HG03139 (cell line): ENCODE data around the gene FIBCD1.
"Not testable (repeated sequence)": the region's sequence is repeated elsewhere in the genome, so short reads cannot be mapped to it uniquely, and the experiment has no call there.

ENCODE experiments used
- ATAC-seq: cut with Tn5 transposase; IDR thresholded peaks from one replicate; pipeline ENCODE4 v1.9.1; 2021; ENCODE audit not compliant: unreplicated experiment

FIBCD1 gene

DNA sequence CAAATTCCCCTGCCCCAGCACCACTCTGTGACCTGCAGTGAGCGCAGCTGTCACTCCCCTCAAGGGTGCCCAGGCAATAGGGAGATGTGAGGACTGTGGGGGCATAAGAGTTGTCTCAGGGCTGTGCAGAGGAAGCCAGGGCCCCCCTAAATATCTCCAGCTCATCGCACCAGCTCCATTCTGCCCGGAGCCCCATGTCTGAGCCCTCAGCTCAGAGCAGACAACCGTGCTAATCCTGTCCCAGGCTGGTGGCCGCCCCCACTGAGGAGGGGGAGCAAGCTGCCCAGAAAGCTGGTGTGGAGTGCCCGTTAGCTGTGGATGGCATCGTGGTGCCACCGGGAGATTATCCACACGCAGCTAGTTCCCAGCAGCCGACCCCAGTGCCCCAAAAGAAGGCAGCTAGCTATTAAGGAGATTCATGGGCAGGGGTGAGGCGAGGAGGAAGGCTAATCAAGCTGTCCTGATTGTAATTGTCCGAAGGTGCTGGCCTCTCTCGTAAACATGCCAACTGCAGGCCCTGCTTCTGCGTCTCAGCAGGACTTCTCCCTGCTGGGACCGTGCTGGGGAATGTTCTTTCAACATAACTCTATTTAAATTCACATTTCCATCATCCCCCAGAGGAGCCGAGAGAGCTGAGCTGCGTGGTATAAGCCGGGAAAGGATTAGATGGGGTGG is 17.0 kb upstream of the FIBCD1 start:
- no peak for ATAC-seq

GRCh38 chr9:130954925-130955324 is 15.9 kb upstream of the FIBCD1 start:
- not testable (repeated sequence) for ATAC-seq

DNA sequence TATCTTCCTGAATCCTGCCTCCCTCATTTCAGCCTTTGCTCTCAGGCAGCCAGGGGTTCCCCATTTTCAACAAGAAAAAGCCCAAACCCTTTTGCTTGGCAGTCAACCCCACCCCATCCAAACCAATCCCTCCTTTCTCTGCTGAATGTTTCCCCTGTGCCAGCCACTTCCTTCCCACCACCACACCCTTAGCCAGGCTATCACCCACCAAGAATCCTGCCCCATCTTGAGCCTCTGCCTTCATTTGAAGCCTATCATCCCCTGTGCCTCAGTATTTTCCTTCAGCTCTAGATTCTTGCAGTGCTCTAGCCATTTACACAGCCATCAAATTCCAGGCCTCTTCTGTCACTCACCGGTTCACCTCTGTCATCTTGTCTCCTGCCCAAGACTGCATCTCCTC is 15.3 kb upstream of the FIBCD1 start:
- ATAC-seq = no peak

DNA sequence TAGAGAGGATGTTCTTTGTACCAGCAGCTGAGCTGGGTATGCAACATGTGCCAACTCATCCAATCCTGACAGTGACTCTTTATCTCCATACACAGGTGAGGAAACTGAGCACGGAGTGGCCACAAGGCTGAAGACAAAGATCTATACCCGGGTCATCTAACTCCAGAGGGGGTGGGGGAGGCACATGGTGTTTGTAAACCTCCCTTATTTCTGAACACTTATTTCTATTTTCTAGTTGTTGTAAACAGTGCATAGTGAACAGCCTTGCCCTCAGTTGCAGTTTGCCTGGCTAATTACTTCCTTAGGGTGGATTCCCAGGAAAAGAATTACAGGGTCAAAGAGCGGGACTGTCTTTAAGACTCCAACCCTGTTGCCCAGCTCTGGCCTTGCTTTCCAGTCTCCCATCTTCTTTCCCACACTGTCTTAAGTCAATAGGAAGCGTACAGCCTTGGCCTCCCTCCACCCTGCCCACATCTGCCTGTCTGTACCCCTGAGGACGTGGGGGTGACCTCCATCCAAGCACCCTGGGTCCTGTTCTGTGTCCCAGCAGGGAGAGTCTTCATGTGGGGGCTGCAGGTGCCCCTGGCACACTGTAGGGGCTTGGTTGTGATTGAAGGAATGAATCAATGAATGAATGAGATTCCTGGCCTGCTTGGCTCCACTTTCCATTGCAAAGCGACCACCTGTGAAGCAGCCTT is 13.2 kb upstream of the FIBCD1 start:
- ATAC-seq = no peak

DNA sequence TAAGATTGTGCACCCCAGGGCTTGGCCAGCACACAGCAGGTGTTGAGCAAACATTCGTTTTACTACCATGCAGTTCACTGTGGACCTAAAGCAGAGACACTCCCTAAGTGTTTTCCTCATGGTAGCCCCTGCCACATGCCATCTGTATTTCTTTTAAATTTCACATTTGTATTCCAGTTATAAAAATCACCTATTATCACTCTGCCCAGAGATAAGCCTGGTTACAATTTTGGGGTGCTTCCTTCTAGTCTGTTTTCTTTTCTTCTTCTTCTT is 10.9 kb upstream of the FIBCD1 start:
- no peak for ATAC-seq

DNA sequence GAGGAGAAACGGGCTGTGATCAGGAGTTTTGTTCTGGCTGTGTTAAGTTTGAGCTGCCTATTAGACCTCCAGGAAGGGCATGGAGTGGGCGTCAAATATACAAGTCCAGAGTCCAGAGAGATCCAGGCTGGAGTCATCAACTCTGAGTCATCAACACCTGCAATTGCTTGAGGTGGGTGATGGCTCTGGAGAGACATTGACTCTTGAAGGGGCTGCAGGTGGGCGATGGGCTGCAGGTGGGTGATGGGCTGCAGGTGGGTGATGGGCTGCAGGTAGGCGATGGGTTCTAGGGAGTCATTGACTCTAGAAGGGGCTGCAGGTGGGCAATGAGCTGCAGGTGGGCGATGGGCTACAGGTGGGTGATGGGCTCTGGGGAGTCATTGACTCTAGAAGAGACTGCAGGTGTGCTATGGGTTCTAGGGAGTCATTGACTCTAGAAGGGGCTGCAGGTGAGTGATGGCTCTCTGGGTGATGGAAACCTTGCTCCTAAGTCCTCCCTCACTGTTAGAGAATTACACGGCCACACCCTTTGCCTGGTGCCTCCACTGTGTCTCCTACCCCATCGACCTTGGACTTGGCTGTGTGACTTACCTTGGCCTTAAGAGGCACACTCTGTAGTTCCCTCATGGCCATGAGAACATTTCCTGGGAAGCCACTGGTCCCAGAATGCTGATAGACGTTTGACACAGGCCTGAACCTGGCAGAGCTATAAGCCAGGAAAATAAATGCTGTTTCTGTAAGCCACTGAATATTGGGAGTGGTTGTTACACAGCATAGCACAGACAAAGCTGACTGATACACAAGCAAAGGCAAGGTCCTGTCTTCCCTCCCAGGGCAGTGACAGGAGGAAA is 10.4 kb upstream of the FIBCD1 start:
- no peak for ATAC-seq

DNA sequence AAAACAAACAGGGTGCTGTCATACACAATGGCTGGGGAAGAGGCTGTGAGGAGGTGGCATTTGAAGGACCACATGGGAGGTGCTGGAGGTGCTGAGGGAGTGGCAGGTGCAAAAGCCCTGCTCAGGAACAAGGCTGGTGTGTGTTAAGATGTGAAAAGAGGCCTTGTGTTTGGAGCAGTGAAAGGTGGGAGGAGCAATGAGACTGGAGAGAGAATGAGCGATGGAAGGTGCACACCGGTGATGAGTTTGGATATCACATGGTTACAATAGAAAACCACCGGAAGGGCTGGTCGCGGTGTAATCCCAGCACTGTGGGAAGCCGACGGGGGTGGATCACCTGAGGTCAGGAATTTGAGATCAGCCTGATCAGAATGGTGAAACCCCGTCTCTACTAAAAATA is 9.2 kb upstream of the FIBCD1 start:
- no peak for ATAC-seq

- ATAC-seq = no peak
Measured at GRCh38 chr9:130947618-130948140, 8.6 kb upstream of the FIBCD1 start.

- no peak for ATAC-seq
Measured at GRCh38 chr9:130946766-130947617, 7.9 kb upstream of the FIBCD1 start.

- no peak for ATAC-seq
Measured at GRCh38 chr9:130945173-130945572, 6.1 kb upstream of the FIBCD1 start.

GRCh38 chr9:130944510-130945058 is 5.5 kb upstream of the FIBCD1 start:
- ATAC-seq = no peak

DNA sequence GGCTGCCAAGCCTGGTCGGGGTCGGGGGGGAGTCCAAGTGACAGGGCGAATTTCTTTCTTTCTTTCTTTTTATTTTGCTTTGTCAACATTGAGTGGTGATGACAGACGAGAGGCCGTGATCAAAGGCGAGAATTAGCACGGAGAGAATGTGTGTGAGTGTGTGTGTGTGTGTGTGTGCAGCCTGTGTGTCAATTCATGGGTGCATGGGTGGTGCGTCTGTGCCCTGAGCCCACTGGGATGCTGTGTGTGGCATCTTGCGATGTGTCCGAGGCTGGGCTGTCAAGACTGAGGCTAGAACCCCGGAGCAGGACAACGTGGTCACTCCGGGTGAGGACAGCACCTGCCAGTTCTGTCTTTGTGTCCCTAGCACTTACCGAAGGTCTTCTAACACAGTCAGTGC is 4.7 kb upstream of the FIBCD1 start:
- ATAC-seq = no peak

DNA sequence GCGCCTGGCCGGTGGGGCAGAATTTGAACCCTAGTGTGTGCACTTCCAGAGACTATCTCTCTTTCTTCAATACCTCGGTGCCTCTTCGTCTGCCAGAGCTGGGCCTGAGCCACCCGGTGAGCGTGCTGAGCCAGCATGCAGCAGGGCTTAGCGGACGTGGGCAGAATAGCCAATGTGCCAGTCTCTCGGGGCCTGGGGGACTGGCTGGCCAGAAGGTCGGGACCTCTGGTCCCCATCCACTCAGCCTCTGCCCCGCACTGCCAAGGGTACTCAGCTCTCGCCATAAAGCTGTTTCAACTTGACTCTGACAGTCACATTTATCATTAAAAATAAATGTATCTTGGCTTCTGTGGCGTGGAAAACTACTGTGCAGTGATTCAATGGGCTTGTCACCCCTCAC is 4.2 kb upstream of the FIBCD1 start:
- no peak for ATAC-seq

GRCh38 chr9:130942679-130943078 is 3.6 kb upstream of the FIBCD1 start:
- no peak for ATAC-seq

- no peak for ATAC-seq
Measured at GRCh38 chr9:130942084-130942483, 3.0 kb upstream of the FIBCD1 start.

DNA sequence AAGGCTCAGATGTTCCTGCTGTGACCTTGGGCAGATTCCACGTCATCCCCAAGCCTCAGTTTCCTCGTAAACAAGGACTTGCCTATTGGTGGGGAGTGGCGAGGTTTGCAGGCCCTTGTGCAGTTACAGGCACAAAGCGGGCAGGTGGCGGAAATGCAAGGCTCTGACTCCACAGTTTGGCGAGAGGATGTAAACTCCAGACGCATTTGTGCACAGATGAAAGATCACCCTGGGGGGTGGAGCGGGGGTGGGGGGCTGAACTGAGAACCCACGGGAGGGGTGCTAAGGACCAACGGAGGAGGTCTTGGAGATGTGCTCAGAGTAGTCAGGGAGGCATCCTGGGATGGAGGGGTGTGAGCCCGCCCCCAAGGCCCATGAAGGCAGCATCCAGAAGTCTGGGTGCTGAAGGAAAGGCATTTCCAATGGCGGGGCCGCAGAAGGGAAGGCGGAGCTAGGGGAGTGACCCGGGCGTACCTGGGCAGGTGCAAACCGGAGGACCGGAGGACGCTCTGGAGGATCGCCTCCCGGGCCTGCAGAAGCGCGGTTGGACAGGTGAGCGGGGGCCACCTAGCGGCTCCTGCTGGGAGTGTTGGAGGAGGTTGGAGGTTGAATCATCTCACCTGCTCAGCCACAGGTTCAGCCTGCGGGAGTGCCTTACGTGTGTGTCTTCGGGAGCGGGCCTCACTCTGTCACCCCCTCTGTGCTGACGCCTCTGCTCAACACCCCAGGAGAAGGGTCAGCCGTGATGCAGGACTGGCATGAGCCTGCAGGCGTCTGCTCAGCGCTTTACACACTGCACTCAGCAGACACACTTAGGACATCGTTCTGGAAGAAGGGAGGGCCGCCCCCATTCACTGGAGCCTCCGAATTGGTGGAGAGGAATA is 1.9 kb upstream of the FIBCD1 start:
- no peak for ATAC-seq

GRCh38 chr9:130940027-130940549 is 1.0 kb upstream of the FIBCD1 start:
- ATAC-seq = no peak

GRCh38 chr9:130939405-130940026 is 469 bp upstream of the FIBCD1 start:
- no peak for ATAC-seq

- no peak for ATAC-seq
Measured at GRCh38 chr9:130938184-130938651, 829 bp downstream of the FIBCD1 start.
